NCI-H2081 treated with DMSO at 0.1 percent for 48 hours (cell line): Measurements from ENCODE around the gene NRL.

Experiments
- DNase-seq: peaks from one replicate; lab custom pipeline; 2025; lab: John Stamatoyannopoulos, UW

The NRL gene

DNA sequence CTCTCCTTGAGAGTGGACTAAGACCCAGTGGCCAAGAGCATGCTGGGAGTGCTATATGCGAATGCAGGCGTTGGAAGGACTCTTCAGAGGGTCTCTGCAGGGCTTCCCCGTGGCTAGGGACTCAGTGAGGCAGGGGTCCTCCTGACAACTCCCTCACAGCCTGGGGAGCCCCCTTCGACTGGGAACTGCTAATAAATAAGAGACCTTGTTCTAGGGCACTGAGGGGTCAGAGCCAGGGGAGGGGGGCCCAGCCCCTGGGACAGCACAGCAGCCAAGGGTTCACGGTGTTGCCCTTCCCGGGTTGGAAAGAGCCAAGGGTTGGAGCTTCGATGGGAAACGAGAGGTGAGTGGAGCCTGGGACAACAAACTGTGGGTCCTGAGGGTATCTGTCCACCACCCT lies 49.3 kb downstream of the NRL start:
- DNase-seq = no peak

DNA sequence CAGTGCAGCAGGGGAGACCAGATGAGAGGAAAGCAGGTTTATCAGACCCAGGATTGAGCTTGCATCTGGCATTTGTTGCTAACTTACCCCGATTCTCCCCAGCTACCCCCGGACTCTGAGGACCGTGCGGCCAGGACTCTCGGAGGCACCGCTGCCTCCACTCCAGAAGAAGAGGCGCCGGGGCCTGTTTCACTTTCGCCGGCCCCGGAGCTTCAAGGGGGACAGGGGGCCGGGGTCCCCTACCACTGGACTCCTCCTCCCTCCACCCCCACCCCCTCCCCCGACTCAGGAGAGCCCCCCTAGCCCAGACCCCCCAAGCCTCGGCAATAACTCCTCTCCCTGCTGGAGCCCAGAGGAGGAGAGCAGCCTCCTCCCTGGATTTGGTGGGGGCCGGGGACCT lies 49.9 kb downstream of the NRL start:
- DNase-seq = no peak

DNA sequence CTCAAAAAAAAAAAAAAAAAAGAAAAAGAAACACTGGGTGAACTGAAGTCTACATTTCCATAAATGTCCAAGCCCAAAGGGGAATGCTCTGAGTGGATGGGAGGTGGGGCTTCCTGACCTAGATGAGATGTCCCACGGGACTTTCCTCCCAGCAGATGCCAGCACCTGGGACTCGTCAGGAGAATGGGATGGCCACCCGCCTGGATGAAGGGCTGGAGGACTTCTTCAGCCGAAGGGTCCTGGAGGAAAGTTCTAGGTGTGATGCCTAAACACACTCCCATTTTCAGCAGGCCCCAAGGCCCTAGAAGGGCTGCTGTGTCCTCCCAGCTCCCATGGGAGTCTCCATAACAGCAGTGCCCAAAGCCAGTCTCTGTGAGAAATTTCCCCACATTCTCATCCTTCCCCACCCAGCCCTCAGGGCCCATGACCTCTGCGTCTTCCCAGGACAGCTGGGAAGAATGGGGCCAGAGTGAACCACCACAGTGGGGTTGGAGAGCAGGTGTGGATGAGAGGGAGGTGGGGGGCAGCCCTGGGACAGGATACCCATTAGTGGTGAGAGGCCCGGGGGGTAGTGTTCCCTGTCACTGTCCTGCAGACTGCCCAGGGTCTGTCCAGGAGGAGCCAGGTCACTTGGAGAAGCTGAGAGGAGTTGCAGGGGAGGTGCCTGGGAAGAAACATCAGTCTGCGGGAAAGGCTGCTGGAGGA lies 50.5 kb downstream of the NRL start:
- DNase-seq = no peak

DNA sequence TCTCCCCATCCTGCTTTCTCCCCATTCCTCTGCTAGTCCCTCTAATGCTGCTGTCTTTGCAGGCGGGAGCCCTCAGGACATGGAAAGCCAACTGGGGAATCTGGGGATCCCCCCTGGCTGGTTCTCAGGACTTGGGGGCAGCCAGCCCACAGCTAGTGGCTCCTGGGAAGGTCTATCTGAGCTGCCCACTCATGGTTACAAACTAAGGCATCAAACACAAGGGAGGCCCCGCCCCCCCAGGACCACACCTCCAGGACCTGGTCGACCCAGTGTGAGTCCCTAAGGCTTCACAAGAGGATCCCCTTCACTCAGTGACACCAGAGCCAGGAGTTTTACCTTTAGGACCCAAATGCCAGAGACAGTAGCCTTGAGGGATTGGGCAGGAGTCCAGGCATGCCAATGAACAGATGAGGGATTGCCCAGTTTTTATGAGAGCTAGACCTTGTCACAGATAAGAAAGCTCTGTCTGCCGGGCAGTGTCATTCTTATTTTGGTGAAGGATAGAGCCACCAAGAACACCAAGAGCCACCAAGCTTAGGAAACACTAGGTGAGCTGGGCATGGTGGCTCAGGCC lies 51.4 kb downstream of the NRL start:
- no peak for DNase-seq

- DNase-seq = no peak
These were observed 52.4 kb downstream of the NRL start for GRCh38 chr14:24062216-24062980.

DNA sequence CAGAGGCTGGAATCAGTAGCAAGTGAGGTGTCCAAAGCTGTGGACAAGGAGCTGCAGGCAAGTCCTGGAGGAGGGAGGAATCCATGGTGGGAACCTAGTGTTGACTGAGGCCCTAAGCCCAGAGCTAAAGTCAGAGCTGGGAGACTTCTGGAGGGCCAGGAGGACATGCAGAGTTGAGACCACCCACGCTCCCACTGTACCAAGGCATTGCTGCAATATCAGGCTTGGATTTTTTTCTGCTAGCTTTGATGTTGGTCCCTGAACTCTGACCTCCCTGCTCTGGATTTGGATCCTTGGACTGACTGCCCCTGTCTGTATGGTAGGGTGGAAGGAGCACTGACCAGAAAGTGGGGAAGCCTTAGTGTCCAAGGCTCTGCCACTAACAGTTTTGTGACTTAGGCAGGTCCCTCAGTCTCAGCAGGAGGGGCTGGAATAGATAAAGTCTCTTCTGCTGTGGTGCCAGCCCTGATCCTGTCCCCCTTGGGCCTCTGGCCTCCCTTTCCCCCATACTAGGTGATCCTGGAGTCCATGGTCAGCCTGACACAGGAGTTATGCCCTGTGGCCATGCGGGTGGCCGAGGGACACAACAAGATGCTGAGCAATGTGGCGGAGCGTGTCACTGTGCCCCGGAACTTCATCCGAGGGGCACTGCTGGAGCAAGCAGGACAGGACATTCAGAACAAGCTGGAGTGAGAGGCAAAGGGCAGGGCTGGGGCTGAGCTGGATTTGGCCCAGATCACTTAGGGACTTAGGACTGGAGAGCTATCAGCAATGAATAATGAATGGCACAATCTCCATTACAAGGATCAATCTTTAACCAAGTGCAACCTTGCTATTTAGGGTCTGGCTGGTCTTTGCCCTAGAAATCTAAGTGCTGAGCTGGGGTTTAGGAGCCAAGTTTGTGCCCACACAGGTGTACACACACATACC lies 53.5 kb downstream of the NRL start:
- DNase-seq = no peak

DNA sequence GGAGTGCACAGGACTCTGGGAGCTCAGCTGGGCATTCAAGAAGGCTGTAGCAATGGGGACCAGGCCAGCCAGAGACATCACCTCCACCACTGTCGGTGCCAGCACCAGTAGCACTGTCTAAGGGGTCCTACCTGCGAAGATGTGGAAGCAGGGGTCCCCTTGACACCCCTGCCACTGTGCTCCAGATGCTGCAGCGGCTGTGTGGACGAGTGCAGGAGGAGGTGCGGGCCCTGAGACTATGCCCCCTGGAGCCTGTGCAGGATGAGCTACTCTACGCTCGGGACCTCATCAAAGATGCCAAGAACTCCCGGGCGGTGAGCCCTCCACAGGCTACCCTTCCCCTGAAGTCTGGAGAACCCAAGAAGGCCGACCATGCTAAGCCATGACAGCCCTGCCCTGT lies 54.3 kb downstream of the NRL start:
- no peak for DNase-seq

DNA sequence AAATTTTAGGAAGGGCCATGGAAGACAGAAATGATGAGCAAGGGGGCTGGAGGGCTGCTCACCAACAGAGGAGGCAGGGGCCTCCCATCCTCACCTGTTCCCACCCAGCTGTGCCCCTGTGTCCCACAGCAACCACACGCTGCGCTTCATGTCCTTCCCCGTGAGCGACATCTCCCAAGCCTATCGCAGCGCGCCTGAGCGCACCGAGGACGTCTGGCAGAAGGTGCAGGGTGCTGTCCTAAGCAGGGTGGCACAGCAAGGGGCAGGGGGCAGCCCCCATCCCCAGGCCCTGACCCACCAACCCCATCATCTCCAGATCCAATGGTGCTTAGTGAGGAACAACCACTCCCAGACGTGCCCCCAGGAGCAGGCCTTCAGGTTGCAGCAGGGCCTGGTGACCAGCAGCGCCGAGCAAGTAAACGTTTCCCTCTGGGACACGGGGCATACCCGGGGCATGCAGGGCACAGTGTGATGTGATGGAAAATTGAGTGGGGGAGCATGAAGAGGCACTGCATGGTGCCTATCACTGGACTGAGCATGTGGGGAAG lies 54.8 kb downstream of the NRL start:
- DNase-seq = no peak

DNA sequence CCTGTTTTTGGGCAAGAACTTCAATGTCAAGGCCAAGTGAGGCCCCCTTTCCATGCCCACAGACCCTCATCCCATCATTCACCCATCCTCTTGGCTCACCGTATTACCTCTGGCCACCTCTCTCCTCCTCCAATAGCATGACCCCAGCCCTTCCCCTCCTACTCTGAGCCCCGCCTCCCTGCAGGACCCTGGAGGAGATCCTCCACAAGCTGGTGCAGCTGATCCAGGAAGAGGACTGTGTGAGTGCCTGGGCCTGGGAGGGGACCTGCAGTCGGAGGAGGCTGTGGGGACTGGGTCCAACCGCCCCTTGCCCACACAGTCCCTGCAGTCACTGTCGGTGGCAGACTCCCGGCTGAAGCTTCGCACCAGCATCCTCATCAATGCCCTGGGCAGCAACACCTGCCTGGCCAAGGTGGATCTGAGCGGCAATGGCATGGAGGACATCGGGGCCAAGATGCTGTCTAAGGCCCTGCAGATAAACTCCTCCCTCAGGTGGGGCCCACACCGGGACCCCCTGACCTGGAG lies 55.7 kb downstream of the NRL start:
- DNase-seq = no peak

- peak; percentile 14 for DNase-seq
These were observed 56.3 kb downstream of the NRL start for GRCh38 chr14:24058260-24058950.

GRCh38 chr14:24057867-24058259 lies 56.9 kb downstream of the NRL start:
- DNase-seq = no peak

- DNase-seq = no peak
These were observed 57.5 kb downstream of the NRL start for GRCh38 chr14:24057271-24057670.

DNA sequence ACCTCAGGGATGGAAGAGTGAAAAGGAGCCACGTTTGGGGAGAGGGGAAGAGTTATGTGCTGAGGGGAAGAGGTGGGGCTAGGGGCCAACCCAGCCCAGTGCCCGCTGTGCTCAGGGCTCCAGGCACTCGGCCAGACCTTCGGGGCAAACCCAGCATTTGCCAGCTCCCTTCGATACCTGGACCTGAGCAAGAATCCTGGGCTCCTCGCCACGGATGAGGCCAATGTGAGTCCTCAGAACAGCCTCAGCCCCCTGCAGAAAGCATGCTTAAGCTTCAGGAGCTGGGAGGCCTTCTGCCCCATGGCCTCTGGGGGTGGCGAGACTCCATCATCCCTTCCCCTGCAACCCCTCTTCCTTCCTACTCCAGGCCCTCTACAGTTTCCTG lies 58.0 kb downstream of the NRL start:
- no peak for DNase-seq

- DNase-seq = no peak
These were observed 58.6 kb downstream of the NRL start for GRCh38 chr14:24055971-24056799.

DNA sequence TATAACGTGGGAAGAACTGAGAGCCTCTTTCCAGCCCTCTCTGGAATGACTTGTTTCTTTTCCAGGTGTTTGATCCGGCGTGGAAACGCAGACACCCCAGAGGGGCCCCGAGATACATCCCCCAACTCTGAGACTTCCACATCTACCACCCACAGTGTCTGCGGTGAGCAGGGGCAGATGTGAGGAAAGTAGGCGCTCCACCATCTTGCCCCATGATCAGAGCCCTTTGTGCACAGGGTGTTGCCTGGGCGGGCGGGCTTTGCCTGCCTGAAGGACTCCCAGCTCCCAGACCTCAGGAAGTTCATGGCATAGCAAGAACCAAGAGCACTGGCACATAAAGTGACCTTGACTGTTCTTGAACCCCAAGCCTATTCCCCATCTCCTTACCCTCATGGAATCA lies 60.1 kb downstream of the NRL start:
- DNase-seq = no peak

GRCh38 chr14:24054324-24054641 lies 60.5 kb downstream of the NRL start:
- DNase-seq = no peak

- no peak for DNase-seq
These were observed 61.0 kb downstream of the NRL start for GRCh38 chr14:24053548-24054323.

DNA sequence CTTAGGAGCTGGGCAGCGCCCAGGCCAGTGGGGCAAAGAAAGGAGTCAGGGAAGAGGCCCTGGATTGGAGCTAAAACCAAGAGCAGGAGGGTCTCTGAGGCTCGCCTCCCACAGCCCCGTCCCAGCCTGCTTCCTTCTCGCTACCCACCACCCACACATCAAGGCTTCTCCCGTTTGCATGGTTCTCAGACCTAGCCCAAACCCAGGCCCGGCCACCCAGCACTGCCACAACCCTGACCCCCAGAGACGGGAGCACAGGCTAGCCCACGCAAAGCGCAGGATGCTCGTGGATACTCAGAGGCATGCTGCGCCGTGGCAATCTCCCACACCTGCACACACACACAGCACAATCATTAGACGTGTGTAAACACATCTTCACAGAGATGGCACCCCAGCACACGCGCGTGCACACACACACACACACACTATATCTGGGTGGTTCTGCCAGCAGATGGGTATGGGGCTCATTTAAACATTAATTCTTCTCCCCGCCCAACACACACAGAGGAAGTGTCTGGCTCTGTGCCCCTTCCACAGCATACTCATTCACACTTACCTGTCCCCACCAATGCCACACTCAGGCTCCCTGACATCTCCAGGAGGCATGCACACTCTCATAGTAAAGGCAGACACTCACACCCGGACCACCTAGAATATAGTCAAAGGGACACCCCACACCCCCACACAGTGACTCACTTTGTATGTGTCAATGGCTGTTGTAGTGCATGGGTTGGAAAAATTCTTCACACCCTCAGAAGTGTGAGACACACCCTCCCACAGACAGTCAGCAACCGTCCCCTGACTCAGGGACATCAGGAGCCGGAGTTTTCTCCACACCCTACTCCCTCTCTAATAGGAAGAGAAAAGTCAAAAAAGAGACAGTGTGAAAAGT lies 61.8 kb downstream of the NRL start:
- DNase-seq = no peak
